HCEC 1CT (cell line): ENCODE results near the gene AMPD2.

Experiments used
- DNase-seq: peaks from one replicate; pipeline ENCODE4 v3.0.0-alpha.2; 2017

The AMPD2 gene

GRCh38 chr1:109618661-109619575 is 719 bp upstream of the AMPD2 start:
- DNase-seq, result no peak

GRCh38 chr1:109620401-109620791 is 759 bp downstream of the AMPD2 start:
- DNase-seq, result peak; percentile 53

- peak; percentile 93 for DNase-seq
Measured at GRCh38 chr1:109620841-109621286, 1.2 kb downstream of the AMPD2 start.

GRCh38 chr1:109621379-109622136 is 1.9 kb downstream of the AMPD2 start:
- DNase-seq, result no peak

GRCh38 chr1:109622137-109622892 is 2.7 kb downstream of the AMPD2 start:
- DNase-seq, result no peak

- DNase-seq, result no peak
Measured at GRCh38 chr1:109622895-109623294, 3.3 kb downstream of the AMPD2 start.

GRCh38 chr1:109623601-109624161 is 4.0 kb downstream of the AMPD2 start:
- DNase-seq, result no peak

GRCh38 chr1:109624201-109625010 is 4.8 kb downstream of the AMPD2 start:
- DNase-seq, result no peak

- DNase-seq, result no peak
Measured at GRCh38 chr1:109625176-109625575, 5.5 kb downstream of the AMPD2 start.

- DNase-seq, result no peak
Measured at GRCh38 chr1:109625601-109626560, 6.2 kb downstream of the AMPD2 start.

GRCh38 chr1:109626682-109627408 is 7.2 kb downstream of the AMPD2 start:
- no peak for DNase-seq

- DNase-seq, result no peak
Measured at GRCh38 chr1:109627692-109628399, 8.2 kb downstream of the AMPD2 start.

GRCh38 chr1:109628540-109629321 is 9.1 kb downstream of the AMPD2 start:
- no peak for DNase-seq

- no peak for DNase-seq
Measured at GRCh38 chr1:109629372-109630030, 9.9 kb downstream of the AMPD2 start.

- no peak for DNase-seq
Measured at GRCh38 chr1:109630081-109630897, 10.7 kb downstream of the AMPD2 start.

- DNase-seq, result no peak
Measured at GRCh38 chr1:109630898-109631512, 11.4 kb downstream of the AMPD2 start.
